ENCODE data around the gene SARDH.
"Not testable (repeated sequence)": the region's sequence is repeated elsewhere in the genome, so short reads cannot be mapped to it uniquely, and the experiment has no call there.

SARDH gene

DNA sequence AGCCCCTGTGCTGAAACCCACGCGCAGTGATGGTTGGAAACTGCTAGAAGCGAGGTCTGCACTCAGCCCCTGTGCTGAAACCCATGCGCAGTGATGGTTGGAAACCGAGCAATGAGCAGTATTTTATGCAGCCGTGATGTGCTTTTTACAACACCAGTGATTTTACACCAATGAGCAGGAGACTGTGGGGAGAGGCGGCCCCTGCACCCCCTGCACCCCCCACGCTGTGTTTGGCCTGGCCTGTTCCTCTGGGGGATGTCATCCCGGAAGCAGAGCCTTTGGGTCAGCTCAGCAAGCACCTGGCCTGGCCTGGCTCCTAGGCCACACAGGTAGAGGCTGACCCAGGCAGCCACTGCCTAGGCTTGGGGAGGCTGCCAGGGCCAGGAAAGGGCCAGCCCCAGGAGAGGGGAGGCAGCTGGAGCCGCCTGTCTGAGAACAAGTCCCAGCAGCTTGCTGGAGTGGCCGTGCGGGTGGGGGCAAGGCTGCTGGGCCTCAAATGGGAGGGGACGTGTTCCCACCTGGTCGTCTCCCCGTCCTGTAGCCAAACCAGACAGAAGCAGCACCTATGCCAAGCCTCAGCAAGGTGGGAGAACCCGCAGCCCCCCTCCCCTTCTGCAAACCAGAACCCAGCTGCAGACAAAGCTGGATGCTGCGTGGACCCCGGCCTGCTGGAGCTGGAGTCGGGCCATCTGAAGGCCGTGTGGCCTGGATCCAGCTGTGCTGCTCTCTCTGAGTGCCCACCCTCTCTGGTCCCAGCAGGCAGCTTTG is 55.1 kb downstream of the SARDH start:
- no peak for FAIRE-seq

DNA sequence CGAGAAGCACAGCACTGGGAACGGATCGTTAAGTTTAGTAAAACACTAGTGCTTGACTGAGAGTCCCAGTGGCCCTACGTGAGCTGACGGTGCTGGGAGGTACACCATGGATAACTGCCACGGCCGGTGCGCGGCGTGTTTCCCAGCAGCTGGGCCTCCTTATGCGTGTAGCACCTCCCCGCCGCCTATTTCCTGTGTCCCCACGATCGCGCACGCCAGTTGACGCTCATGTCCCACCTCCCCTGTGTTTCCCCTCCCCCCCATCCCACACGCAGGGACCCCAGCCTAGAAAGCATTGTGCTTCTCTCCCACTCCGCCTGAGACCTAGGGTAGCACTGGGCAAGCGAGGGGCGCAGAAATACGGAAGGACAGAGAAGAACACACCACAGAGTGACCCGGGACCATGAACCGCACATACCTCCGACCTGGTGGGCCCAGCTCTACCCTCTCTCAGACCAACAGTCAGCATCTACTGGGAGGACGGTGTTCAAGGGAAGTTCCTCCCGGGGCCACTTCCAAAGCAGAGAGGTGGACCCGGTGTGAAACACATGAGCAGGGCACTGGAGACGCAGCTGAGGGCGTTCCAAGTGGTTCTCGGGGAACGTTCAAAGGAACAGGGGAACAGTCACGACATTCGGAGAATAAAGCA is 56.4 kb downstream of the SARDH start:
- FAIRE-seq, result no peak

DNA sequence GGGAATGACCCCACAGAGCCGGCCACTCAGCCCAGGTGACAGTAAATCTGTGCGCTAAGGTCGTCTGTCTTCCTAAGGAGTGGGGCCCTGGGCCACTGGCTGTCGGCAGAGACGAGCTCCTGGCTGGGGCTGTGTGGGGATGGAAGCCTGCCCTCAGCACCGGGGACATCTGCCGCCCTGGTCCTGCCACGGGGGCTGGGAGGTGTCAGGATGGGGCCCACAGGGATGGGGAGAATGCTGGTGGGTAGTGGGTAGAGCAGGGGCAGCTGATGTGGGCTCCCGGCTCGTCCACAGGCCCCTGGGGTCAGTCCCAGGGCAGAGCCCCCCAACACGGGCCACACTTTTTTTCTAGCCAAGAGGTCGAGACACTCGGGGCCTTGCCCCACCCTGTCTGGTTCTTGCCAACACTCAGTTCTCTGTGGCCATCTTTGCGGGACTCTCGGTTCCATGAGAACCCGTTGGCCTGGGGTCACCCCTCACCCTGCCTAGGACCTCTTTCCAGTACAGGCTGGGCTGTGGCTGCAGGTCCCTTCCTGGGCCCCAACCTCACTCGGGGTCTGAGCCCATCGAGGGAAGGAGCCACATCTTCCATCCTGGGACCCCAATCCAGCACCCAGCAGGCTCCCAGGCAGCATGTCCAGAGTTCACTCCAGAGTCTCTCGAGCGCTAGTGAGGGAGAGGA is 57.0 kb downstream of the SARDH start:
- no peak for FAIRE-seq

DNA sequence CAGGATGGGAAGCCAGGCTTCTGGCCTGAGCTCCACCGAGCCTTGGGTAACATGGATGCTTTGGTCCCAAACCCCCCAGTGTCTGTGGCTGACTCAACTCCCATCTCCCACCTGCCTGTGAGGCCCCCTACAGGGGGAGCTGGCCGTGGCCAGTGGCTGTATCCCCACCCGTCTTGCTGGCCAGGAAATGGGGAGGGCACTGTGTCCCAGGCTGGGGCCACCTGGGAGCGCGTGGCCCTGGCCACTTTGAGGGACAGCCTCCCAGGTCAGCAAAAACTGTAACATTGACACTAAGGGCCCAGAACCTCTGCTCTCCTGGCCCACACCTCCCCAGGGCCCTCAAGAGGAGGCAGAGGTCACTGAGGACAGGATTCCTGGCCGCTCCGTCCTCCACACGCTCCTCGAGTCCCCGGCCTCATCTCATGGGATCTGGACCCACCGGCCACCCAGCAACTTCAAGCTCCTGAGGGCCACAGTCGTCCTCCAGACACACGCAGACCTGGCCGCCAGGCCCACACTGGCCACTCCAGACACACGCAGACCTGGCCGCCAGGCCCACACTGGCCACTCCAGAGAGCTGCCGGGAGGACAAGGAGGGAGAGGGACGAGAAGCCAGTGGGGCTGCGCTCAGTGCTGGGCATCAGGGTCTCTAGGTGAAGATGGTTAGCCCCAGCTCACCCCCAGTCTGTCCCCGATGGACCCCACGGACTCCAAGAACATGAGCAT is 57.7 kb downstream of the SARDH start:
- FAIRE-seq, result no peak

DNA sequence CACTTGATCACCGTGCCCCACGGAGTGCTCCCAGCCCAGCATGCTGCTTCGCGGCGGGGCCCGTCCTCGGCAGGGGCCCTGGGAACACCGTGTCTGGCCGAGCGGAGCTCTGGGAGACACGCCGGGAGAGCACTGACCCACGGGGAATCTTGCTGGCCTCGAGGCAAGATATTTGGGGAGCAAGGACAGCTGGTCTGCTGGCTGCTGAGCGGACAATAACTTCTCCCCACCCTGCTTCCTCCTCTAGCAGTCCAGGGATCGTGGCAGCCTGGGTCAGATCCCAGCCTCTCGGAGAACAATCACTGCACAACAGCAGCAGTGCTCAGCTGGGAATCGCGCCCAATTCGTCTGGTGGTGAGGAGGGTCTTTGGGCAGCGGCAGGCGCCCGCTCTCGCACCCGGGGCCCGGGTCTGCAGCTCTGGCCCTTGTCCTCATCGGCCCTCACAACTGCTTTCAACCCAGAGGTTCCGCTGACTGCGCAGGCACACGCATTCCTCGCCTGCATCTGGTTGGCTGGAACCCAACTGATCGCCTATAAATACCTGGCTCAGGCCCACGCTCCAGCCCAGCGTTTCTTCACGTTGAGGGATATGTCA is 58.6 kb downstream of the SARDH start:
- FAIRE-seq, result no peak

DNA sequence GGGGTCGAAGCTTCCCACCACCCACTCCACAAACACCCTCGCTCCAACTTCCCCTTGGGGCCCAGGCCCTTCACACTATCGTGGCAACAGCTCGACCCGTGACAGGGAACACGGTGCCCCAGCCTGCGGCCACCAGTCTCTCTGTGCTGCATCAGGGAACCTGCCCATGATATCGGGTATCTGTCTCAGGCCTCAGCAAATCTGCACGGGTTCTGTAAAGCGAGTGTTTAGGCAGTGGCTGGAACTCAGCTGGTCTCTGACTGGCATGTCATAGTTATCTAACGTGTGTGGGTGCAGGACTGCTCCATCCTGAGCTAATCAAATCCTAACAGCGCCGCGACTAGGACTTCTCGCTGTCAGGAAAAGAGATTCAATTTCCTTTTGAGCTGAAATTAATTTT is 59.1 kb downstream of the SARDH start:
- FAIRE-seq, result no peak

DNA sequence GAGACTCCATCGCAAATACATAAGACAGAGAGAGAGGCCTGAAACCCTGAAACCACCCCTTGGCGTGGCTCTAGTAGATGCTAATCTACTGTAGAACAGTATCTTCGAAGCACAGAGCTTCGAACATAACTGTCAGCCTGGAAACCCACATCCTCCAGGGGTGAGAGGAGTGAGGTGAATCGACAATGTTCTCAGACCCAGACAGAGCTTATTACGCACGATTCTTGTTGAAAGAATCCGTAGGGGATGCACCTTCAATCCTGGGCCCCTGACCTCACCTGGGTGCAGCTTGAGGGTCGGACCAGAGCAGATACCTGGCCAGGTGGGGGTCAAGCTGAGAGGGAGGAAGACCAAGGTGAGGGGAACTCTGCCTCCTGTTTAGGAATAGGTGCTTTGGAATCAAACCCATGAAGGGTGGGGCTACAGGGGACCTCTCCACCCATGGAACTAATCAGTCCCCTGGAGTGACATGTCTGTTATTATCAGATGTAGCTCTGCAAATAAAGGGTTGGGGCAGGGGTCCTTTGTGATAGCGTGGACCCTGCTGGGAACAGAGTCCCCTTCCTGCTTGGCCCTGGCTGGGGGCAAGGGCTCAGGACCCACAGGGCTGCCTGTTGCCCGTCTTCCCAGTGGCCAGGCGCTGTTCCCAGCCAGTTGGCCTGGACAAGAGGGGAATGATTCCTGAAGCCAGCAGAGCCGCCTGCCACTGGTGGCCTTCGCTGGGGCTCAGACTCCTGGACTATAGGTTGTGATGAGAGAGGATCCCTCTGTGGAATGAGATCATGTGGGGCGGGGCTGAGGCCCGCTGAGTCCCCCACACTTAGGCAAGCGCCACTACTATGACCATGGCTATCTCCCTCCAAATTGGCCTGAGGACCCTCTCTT is 60.8 kb downstream of the SARDH start:
- FAIRE-seq, result no peak

DNA sequence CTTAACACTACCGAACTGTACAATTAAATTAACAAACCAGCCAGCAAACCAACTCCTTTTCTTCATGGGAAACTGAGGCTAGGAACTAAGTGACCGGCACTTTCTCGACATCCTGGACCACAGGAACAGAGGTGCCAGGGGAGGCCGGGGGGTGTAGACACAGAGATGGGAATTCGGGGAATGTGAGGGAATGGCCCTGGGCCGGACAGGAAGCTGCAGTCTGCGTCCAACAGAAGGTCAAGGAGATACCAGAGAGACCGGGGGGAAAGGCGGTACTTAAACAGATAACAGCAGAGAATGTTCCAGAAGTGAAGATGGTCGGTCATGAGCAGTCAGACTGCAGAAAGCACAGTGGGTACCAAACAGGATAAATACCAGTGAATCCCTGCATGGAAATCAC is 61.7 kb downstream of the SARDH start:
- no peak for FAIRE-seq

DNA sequence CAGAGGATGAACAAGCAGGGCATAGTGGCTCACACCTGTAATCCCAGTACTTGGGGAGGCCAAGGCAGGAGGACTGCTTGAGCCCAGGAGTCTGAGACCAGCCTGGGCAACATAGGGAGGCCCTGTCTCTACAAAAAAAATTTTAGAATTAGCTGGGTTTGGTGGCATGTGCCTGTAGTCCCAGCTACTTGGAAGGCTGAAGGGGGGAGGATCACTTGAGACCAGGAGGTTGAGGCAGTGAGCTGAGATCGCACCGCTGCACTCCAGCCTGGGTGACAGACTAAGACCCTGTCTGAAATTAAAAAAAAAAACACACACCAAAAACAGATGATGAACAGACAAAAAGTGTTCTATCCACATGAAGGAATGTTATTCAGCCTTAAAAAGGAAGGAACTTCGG is 62.4 kb downstream of the SARDH start:
- not testable (repeated sequence) for FAIRE-seq

DNA sequence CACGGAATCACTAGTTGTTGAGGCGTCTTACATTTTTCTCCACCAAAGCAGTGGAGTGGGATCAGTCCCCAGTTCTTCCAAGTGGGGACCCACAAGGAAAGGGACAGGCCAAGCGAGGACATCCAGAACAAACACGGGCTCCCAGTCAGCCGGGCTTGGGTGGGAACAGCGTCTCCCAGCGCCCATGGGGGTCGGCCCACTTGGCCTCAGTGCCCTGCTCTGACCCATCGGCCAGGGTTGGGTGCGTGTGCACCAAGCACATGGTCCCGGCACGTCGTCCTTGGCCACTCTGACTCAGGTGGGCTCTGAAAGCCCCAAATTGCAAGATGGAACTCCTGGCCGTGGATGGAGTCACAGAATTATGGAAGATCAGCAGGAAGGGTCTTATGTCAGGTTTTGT is 64.1 kb downstream of the SARDH start:
- FAIRE-seq, result no peak

DNA sequence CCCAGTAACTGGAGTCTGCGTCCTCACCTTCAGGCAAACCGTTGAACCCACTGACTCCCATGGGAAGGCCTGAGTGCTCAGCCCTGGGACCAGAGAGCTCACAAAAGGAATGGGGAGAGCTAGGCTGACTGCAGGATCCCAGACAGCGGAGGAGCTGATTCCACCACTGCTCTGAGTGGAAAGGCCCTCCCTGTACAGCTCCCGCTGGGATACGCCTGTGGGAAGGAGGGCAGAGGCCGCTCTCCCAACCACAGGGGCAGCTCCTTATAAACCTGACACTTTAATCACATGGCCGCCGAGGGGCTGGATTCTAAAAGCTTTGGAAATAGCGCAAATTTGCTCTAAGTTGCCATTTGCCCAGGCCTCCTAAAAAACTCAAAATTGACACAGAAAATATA is 64.9 kb downstream of the SARDH start:
- no peak for FAIRE-seq

DNA sequence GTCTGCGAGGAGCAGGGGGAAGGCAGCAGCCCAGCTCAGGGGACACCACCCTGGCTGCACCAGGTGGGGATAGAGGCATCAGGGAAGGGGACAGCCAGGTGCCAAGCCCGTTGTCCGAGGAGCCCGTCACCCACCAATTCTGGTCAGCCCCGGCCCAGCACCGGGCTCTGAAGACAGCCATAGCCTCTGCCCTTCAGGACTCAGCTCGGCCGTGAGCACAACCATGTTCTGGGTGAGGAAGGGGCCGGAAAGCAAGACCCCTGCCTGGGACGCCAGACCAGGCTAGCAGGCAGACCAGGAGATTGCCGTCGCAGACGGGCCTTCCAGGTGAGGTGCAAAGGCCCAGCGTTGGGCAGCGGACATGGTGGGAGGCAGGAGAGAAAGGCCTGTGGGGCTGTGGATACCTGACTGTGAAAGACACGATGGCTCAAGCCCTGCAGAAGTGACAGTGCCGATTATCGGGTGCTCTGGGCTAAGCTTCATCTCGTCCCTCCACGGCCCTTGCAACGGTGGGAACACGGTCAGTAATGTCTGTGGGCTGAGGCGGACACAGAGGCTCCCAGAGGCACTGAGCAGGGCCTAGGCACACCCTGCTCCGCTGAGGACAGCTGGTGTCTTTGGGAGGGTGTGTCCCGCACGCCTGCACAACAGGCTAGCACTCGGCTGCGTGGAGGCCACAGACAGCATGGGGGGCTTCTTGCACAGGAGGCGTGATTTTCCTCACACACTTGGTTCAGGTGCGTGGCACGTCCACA is 65.5 kb downstream of the SARDH start:
- FAIRE-seq, result no peak

DNA sequence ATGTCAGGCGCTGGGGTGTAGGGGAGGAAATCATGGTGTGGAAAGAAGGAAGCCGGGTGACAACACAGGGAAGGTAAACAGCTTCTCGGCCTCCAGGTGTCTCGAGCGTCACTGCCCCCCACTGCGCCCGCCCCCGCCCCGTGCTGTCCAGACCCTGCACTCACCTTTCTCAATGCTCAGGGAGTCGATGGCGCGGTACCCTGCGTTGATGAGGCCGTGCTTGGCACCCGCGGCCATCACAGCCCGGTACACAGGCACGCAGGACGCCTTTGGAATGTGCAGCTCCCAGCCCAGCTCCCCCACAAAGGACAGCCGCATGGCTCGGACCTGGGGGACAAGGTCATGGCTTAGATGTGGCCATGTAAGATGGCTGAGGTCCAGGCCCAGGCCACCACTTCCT is 66.8 kb downstream of the SARDH start:
- FAIRE-seq, result no peak

DNA sequence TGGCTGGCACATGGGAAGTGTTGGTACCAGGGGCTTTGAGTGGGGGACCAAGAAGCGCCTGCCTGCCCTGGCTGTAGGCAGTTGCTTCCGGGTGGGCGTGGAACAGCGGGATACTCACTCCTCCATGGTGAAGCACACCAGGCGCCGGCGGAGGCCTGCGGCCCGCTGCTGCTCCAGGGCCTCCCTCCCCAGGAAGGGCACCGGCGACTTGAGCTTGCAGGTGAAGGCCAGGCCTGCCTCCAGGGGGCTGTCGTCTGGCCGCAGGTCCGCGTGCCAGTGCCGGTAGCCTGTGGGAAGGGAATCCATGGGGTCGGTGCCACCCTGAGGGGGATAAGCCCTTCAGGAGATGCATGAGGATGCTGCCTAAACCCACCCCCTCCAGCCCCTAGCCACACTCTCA is 67.7 kb downstream of the SARDH start:
- FAIRE-seq, result no peak

DNA sequence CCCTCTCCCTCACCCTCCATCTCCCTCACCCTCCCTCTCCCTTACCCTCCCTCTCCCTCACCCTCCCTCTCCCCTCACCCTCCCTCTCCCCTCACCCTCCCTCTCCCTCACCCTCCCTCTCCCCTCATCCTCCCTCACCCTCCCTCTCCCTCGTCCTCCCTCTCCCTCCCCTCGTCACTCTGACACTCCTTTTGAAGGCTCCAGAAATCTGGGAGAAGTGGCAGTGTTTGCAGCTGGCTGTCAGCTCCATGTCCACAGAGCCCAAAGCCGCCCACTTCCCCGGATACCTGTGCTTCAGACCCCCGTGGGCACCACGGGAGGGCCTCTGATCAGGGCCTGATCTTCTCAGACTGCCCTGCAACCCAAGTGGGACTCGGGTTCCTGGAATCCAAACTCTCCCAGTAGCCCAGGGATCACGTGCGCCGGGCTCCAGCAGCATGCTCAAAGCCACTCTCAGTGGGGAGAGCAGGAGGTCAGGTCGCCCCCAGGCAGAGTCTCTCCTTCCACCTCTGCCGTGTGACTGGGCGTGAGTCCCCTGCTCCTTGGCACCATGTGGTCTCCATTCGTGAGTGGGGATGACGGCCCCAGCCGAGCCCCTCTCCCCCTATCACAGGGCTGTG is 68.9 kb downstream of the SARDH start:
- no peak for FAIRE-seq

DNA sequence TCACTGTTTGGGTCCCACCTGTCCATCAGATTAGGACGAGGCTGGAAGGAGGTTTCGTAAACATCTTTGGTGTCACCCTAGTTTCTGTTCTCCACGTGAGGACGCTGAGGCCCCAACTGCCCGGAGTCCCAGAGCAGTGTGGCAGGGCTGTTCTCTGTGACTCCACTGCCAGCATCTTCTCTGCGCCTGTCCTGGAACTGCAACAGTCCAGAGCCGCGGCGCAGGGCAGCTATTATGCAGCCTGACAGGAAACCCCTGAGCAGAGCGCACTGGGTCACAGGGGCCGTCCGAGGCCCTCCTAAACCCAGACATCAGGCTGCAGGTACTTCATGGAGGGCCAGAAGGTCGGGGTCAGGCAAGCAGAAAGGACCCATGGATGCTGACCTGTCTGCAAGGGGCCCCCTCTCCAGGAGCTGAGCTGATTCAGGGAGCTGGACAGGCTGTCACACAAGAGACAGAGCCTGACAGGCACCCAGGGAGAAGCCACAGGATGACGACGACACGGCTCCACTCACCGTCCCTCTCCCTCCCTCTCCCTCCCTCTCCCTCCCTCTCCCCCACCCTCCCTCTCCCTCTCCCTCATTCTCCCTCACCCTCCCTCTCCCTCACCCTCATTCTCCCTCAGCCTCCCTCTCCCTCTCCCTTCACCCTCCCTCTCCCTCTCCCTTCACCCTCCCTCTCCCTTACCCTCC is 70.2 kb downstream of the SARDH start:
- FAIRE-seq, result no peak

DNA sequence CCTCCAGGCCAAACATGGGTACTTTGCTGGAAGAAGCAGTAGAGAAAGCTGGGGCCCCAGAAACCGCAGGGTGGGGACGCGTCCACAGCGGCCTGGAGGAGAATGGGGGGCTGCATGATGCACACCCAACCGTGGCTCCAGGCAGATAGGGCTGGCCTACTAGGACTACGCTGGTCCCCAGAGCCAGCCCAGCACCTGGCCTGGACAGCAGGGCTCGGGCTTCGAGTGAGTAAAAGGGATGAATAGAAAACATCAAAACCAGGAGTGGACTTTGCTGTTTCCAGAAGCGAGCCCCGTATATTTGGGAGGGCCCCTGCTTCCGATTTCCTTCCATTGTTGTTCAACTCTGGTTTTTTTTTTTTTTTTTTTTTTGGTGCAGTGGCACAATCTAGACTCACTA is 71.3 kb downstream of the SARDH start:
- no peak for FAIRE-seq

DNA sequence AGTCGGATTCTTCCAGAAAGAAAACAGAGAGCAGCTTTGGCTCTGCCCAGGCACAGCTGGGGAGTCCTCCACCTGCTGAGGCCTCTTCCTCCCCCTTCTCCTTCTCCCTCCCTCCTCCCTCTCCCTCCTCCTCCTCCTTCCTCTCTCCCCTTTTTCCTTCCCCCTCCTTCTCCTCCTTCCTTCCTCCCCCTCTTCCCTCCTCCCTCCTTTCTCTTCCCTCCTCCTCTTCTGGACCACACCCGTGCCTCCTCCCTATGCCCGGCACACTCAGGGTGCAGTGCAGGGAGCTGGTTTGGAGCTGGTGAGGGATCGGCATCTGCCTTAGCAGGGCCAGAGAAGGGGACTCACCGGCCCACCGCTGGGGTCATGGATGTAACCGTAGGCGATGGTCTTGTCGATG is 71.8 kb downstream of the SARDH start:
- FAIRE-seq, result no peak

DNA sequence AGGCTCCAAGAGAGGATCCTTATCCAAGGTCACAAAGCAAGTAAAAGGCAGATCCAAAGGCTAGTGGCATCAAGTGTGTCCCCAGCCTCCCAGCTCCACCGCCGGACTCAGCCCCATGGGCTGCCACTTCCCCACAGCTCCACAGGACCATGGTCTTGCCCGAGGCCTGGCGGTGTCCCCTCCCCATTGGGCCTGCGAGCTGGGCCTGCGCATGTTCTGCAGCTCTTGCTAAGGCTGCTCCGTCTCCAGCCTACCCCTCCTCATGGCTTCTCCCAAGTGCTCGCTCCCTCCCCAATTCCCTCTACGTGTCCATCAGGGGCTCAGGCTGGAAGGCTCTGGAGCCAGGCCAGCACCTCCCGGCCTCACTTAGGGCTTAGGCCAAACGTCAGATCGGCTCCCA is 72.6 kb downstream of the SARDH start:
- no peak for FAIRE-seq

DNA sequence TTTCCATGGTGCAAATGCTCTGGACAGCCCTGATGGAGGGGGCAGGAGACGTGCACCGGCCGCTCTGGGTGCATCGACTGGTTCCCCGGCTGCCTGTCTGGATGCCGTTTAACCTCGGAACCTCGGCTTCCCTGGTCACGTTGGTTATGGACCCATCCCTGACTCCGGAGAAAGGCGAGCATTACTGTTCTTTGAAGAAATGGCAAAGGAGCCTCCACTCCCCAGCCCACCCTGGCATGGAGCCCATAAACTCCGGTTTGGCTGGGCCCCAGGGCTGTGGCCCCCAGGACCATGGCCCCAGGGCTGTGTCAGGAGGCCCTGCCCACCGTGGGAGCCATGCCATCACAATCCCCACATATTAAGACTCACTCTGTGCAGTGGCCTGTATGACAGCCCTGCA is 73.1 kb downstream of the SARDH start:
- FAIRE-seq, result no peak

Measured in G401.6 (cell line).